Panc1 (cell line): Measurements from ENCODE around the gene NINL. TPM values are rescaled to one million over a fixed set of nuclear protein-coding genes. Genes with fewer than 3 reads are reported as not detected.

Experiments
- ATAC-seq: fragments of 200-7000 bp; cut with Tn5 transposase; 2 replicates; pipeline ENCODE4 v1.9.1; 2020; ENCODE audit warnings: mild to moderate bottlenecking, moderate library complexity
- BruUV-seq: library from RNA; stranded (reverse); fragments of 400-500 nt; replicated peaks from 2 replicates; lab custom pipeline; 2021; lab: Mats Ljungman, UMichigan
- CTCF ChIA-PET: fragments of 300-600 bp; sonication (Branson Sonifier 250); formaldehyde crosslinking; loops from one replicate; lab custom pipeline; 2022; ENCODE audit warnings: antibody characterized with exemption; lab: Charles Lee
- POLR2A ChIA-PET: fragments of 300-600 bp; sonication (Branson Sonifier 250); formaldehyde crosslinking; loops from one replicate; lab custom pipeline; 2022; ENCODE audit warnings: antibody characterized with exemption; lab: Charles Lee
- DNase-seq: peaks from one replicate; pipeline ENCODE4 v3.0.0-alpha.2; 2010; ENCODE audit warnings: low read depth, low spot score
- H3K27ac ChIP-seq: 2 replicates; pipeline ENCODE4 v1.5.1; 2011; ENCODE audit warnings: mild to moderate bottlenecking, low read length, inconsistent platforms
- H3K27me3 ChIP-seq: fragments of 200-500 bp; sonication (Bioruptor generic); 2 replicates; pipeline ENCODE4 v1.6.0; 2014; ENCODE audit warnings: low read length, inconsistent platforms; ENCODE audit not compliant: control insufficient read depth, insufficient read depth
- H3K36me3 ChIP-seq: fragments of 200-500 bp; sonication (Bioruptor generic); 2 replicates; pipeline ENCODE4 v1.5.1; 2014; ENCODE audit warnings: inconsistent platforms, mild to moderate bottlenecking, low read length, moderate library complexity; ENCODE audit not compliant: control insufficient read depth, insufficient read depth
- H3K4me1 ChIP-seq: 2 replicates; pipeline ENCODE4 v1.5.1; 2011; ENCODE audit warnings: inconsistent platforms, mild to moderate bottlenecking, low read length, moderate library complexity; ENCODE audit not compliant: control insufficient read depth, insufficient read depth
- H3K4me3 ChIP-seq, 2 experiments: 2 replicates each; pipeline ENCODE4 v1.5.1; 2011 to 2012; ENCODE audit warnings: low read depth in 2 of 2, low read length in 2 of 2, mild to moderate bottlenecking in 2 of 2, inconsistent platforms in 1 of 2, moderate library complexity in 1 of 2
- H3K9me3 ChIP-seq: fragments of 200-500 bp; sonication (Bioruptor generic); 2 replicates; pipeline ENCODE4 v1.5.1; 2014; ENCODE audit warnings: low read depth, mild to moderate bottlenecking, inconsistent platforms, low read length, moderate library complexity; ENCODE audit not compliant: control insufficient read depth, insufficient read depth
- CTCF ChIP-seq: fragments of 450-650 bp; IDR thresholded peaks from 2 replicates; pipeline ENCODE4 v1.5.1; 2017; ENCODE audit warnings: mild to moderate bottlenecking
- POLR2AphosphoS5 ChIP-seq: IDR thresholded peaks from 2 replicates; pipeline ENCODE4 v1.6.1; 2012; ENCODE audit warnings: mild to moderate bottlenecking, low read depth, low read length, moderate library complexity
- REST ChIP-seq, 2 experiments: IDR thresholded peaks; 2 replicates each; pipeline ENCODE4 v1.6.1; 2011 to 2012; ENCODE audit warnings: low read depth in 2 of 2, control low read depth in 1 of 2, low read length in 1 of 2, mild to moderate bottlenecking in 1 of 2, moderate library complexity in 1 of 2; ENCODE audit not compliant: insufficient read depth in 1 of 2
- SIN3A ChIP-seq: IDR thresholded peaks from 2 replicates; pipeline ENCODE4 v1.6.1; 2012; ENCODE audit warnings: low read depth, mild to moderate bottlenecking, low read length, moderate library complexity, borderline replicate concordance; ENCODE audit not compliant: insufficient read depth
- TCF7L2 ChIP-seq: IDR thresholded peaks from 2 replicates; pipeline ENCODE4 v1.6.1; 2011; ENCODE audit warnings: mild to moderate bottlenecking, low read depth, low read length, inconsistent platforms
- in situ Hi-C: cut with HindIII; loops from 2 replicates; pipeline ENCODE4 v1.10.0; 2016; ENCODE audit warnings: low sequenced_read_pairs, low pct_unique_long_range_greater_than_20kb
- intact Hi-C: fragments of 100-400 bp; cut with micrococcal nuclease; formaldehyde crosslinking; loops from one replicate; pipeline ENCODE4 v1.10.0; 2022; ENCODE audit not compliant: unreplicated experiment
- total RNA-seq: library from RNA; stranded (reverse); gene quantifications from one replicate; pipeline ENCODE4 v1.2.1, GENCODE V29; 2021; ENCODE audit not compliant: unreplicated experiment

Gene NINL
- total RNA-seq, 1 experiment from 2014 or later = 25.0 TPM

GRCh38 chr20:25500880-25501351 lies 84.4 kb downstream of the NINL start:
- no peak for DNase-seq
- no peaks in the 10 kb centered on the region for H3K27me3 ChIP-seq
- H3K27ac ChIP-seq = no peak overlapping the region
- TF ChIP-seq POLR2AphosphoS5 (no peak), SIN3A (no peak)
- ChIA-PET POLR2A (no interaction called here), CTCF (no interaction called here)
- ATAC-seq = no peak
- H3K36me3 ChIP-seq = no peaks in the 10 kb centered on the region; the same call in 1 of the 2 replicates
- intact Hi-C loops = no loop called here
- in situ Hi-C loops = no loop called here
- no TSS peak for BruUV-seq
- H3K4me1 ChIP-seq = peaks cover 7% of the 10 kb centered on the region
- no peaks in the 10 kb centered on the region for H3K9me3 ChIP-seq
- H3K4me3 ChIP-seq = no peak overlapping the region

- Histone ChIP-seq H3K9me3 (no peaks in the 10 kb centered on the region), H3K36me3 (no peaks in the 10 kb centered on the region; the same call in 1 of the 2 replicates), H3K27ac (no peak overlapping the region), H3K27me3 (no peaks in the 10 kb centered on the region), H3K4me1 (peaks cover 7% of the 10 kb centered on the region), H3K4me3 (no peak overlapping the region)
- ChIA-PET POLR2A (no interaction called here), CTCF (no interaction called here)
- ATAC-seq (no peak), DNase-seq (no peak)
- BruUV-seq = no TSS peak
- in situ Hi-C loops (no loop called here), intact Hi-C loops (no loop called here)
- TF ChIP-seq SIN3A (no peak), REST (IDR thresholded peaks at IDR 0.05; ENCODE audit: insufficient read depth in 1 of 2, low read depth in 2 of 2, low read length in 1 of 2) (no peak)
Observed at GRCh38 chr20:25499855-25500434, 85.4 kb downstream of the NINL start.

- intact Hi-C loops (no loop called here), in situ Hi-C loops (no loop called here)
- Histone ChIP-seq H3K4me3 (no peak overlapping the region), H3K36me3 (no peaks in the 10 kb centered on the region), H3K4me1 (peaks cover 7% of the 10 kb centered on the region), H3K27ac (no peak overlapping the region), H3K9me3 (no peaks in the 10 kb centered on the region), H3K27me3 (no peaks in the 10 kb centered on the region)
- no TSS peak for BruUV-seq
- TF ChIP-seq REST (IDR thresholded peaks at IDR 0.05; ENCODE audit: insufficient read depth in 1 of 2, low read depth in 2 of 2, low read length in 1 of 2) (no peak), SIN3A (no peak), TCF7L2 (no peak), CTCF (no peak), POLR2AphosphoS5 (no peak)
- CTCF ChIA-PET = no interaction called here
- POLR2A ChIA-PET = no interaction called here
- no peak for ATAC-seq
- no peak for DNase-seq
Observed at GRCh38 chr20:25499031-25499430, 86.3 kb downstream of the NINL start.
